ENCODE measurements around the gene COG2.
"Not testable (repeated sequence)": the region's sequence is repeated elsewhere in the genome, so short reads cannot be mapped to it uniquely, and the experiment has no call there.

COG2 gene

DNA sequence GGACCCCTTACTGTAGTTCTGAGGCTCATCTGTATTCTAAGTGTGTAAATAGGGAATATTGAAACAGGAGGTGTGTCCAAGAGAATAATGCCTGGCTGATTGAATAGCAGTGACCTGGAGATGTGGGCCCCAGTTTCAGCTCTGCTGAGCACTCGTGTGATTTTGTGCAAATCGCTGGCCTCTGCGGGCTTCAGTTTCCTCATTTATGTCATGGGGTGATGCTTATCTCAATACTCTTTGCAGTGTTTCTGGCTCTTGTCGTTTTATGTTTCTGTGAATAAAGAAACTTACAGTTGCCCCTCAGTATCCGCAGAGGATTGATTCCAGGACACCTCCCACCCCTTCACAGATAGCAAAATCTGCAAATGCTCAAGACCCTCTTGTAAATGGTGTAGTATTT is 5.0 kb downstream of the COG2 start:
- Histone ChIP-seq H3K4me3 (ENCODE audit: low read depth in 1 of 2, low read length in 2 of 2) (no peak overlapping the region), H3K27ac (ENCODE audit: low read length) (no peak overlapping the region), H3K9me3 (ENCODE audit: control insufficient read depth in 1 of 2, low read length in 2 of 2) (no peaks in the 10 kb centered on the region), H3K36me3 (ENCODE audit: control insufficient read depth in 1 of 2, insufficient read depth in 2 of 2, low read length in 2 of 2) (peaks cover 0 to 10% of the 10 kb centered on the region in 2 donors), H3K4me1 (ENCODE audit: control insufficient read depth in 1 of 2, insufficient read depth in 2 of 2, low read length in 2 of 2) (peaks cover 17 to 21% of the 10 kb centered on the region in 2 donors), H3K27me3 (ENCODE audit: low read depth, low read length) (no peaks in the 10 kb centered on the region)

DNA sequence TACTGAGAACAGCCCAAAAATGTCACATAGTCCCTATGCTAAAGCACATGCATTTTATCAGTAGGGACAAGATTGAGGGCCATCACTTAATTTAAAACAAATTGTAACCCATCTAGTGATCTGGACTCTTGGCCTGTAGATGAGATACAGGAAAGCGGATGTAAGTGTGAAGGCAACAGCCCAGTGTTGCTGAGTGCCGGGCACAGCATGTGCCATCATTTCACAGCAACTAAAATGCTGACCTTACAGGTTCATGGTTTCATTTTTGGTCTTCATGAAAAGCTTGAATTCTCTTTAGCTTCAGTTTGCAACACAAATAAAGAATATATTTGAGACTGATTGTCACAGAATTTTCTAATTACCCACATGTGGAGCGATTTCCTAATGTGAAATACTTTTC is 5.8 kb downstream of the COG2 start:
- Histone ChIP-seq H3K4me3 (ENCODE audit: low read depth in 1 of 2, low read length in 2 of 2) (no peak overlapping the region), H3K4me1 (ENCODE audit: control insufficient read depth in 1 of 2, insufficient read depth in 2 of 2, low read length in 2 of 2) (peaks cover 17 to 19% of the 10 kb centered on the region in 2 donors), H3K27ac (ENCODE audit: low read length) (no peak overlapping the region), H3K9me3 (ENCODE audit: control insufficient read depth in 1 of 2, low read length in 2 of 2) (no peaks in the 10 kb centered on the region), H3K36me3 (ENCODE audit: control insufficient read depth in 1 of 2, insufficient read depth in 2 of 2, low read length in 2 of 2) (peaks cover 0 to 10% of the 10 kb centered on the region in 2 donors), H3K27me3 (ENCODE audit: low read depth, low read length) (no peaks in the 10 kb centered on the region)

DNA sequence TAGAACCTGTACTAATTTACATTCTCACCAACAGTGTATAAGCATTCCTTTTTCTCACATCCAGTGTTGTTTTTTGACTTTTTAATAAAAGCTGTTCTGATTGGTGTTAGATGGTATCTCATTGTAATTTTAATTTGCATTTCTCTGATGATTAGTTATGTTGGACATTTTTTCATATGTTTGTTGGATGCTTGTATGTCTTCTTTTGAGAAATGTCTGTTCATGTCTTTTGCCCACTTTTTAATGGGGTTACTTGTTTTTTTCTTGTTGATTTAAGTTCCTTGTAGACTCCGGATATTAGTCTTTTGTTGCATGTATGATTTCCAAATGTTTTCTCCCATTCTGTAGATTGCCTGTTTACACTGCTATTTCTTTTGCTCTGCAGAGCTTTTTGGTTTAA is 8.0 kb downstream of the COG2 start:
- no peaks in the 10 kb centered on the region for H3K9me3 ChIP-seq (ENCODE audit: control insufficient read depth in 1 of 2, low read length in 2 of 2)
- peaks cover 0 to 10% of the 10 kb centered on the region in 2 donors for H3K36me3 ChIP-seq (ENCODE audit: control insufficient read depth in 1 of 2, insufficient read depth in 2 of 2, low read length in 2 of 2)
- H3K27ac ChIP-seq (ENCODE audit: low read length) = no peak overlapping the region
- no peaks in the 10 kb centered on the region for H3K4me1 ChIP-seq (ENCODE audit: control insufficient read depth in 1 of 2, insufficient read depth in 2 of 2, low read length in 2 of 2)
- no peaks in the 10 kb centered on the region for H3K27me3 ChIP-seq (ENCODE audit: low read depth, low read length)
- no peak overlapping the region for H3K4me3 ChIP-seq (ENCODE audit: low read depth in 1 of 2, low read length in 2 of 2)

DNA sequence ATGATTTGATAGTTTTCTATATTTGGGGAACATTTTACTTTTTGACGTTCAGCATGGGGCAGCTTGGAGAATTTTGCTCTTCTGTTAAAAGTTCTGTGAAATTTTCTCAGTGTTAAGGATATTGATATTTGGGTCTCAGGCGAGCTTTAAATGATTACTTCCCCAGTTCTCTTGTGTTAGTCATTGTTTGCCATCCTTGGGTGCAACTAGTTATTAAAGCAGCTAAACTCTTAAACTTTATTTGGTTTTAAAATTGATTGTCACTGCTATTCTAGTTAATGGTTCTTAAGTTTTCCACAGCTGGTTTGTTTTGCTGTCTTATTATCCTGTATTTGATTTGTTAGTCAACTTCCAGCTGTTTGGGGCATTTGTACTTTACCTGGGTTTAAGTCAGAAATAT is 9.0 kb downstream of the COG2 start:
- Histone ChIP-seq H3K36me3 (ENCODE audit: control insufficient read depth in 1 of 2, insufficient read depth in 2 of 2, low read length in 2 of 2) (peaks cover 0 to 7% of the 10 kb centered on the region in 2 donors), H3K27me3 (ENCODE audit: low read depth, low read length) (no peaks in the 10 kb centered on the region), H3K4me3 (ENCODE audit: low read depth in 1 of 2, low read length in 2 of 2) (no peak overlapping the region), H3K4me1 (ENCODE audit: control insufficient read depth in 1 of 2, insufficient read depth in 2 of 2, low read length in 2 of 2) (no peaks in the 10 kb centered on the region), H3K9me3 (ENCODE audit: control insufficient read depth in 1 of 2, low read length in 2 of 2) (no peaks in the 10 kb centered on the region), H3K27ac (ENCODE audit: low read length) (no peak overlapping the region)

DNA sequence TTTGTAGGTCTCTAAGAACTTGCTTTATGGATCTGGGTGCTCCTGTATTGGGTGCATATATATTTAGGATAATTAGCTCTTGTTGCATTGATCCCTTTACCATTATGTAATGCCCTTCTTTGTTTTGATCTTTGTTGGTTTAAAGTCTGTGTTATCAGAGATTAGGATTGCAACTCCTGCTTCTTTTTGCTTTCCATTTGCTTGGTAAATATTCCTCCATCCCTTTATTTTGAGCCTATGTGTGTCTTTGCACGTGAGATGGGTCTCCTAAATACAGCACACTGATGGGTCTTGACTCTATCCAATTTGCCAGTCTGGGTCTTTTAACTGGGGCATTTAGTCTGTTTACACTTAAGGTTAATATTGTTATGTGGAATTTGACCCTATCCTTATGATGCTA is 14.4 kb downstream of the COG2 start:
- not testable (repeated sequence) for H3K4me1 ChIP-seq (ENCODE audit: control insufficient read depth in 1 of 2, insufficient read depth in 2 of 2, low read length in 2 of 2); H3K27me3 ChIP-seq (ENCODE audit: low read depth, low read length); H3K27ac ChIP-seq (ENCODE audit: low read length); H3K9me3 ChIP-seq (ENCODE audit: control insufficient read depth in 1 of 2, low read length in 2 of 2); H3K4me3 ChIP-seq (ENCODE audit: low read depth in 1 of 2, low read length in 2 of 2)
- H3K36me3 ChIP-seq (ENCODE audit: control insufficient read depth in 1 of 2, insufficient read depth in 2 of 2, low read length in 2 of 2) = peaks cover 5 to 20% of the 10 kb centered on the region in 2 donors

DNA sequence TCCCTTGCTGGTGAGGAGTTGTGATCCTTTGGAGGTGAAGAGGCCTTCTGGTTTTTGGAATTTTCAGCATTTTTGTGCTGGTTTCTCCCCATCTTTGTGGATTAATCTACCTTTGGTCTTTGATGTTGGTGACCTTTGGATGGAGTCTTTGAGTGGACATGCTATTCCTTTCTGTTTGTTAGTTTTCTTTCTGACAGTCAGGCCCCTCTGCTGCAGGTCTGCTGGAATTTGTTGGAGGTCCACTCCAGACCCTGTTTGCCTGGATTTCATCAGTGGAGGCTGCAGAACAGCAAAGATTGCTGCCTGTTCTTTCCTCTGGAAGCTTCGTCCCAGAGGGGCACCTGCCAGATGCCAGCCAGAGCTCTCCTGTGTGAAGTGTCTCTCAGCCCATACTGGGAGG is 15.8 kb downstream of the COG2 start:
- not testable (repeated sequence) for H3K4me3 ChIP-seq (ENCODE audit: low read depth in 1 of 2, low read length in 2 of 2); H3K9me3 ChIP-seq (ENCODE audit: control insufficient read depth in 1 of 2, low read length in 2 of 2); H3K4me1 ChIP-seq (ENCODE audit: control insufficient read depth in 1 of 2, insufficient read depth in 2 of 2, low read length in 2 of 2); H3K27ac ChIP-seq (ENCODE audit: low read length); H3K27me3 ChIP-seq (ENCODE audit: low read depth, low read length)
- H3K36me3 ChIP-seq (ENCODE audit: control insufficient read depth in 1 of 2, insufficient read depth in 2 of 2, low read length in 2 of 2) = peaks cover 9 to 23% of the 10 kb centered on the region in 2 donors

DNA sequence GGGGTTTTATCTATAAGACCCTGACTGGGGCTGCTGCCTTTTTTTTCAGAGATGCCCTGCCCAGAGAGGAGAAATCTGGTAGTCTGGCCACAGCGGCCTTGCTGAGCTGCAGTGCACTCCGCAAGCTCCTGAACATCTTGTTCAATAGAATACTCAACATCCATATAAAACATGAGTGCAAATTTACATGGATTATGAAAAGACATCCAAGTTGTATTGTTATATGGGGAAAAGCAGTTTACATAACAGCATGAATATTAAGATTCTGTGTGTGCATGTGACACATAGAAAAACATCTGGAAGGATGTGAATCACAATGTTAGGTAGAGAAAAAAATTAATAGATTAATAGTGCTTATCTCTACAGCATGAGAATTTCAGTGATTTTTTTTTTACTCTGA is 16.4 kb downstream of the COG2 start:
- Histone ChIP-seq H3K27me3 (ENCODE audit: low read depth, low read length) (no peaks in the 10 kb centered on the region), H3K9me3 (ENCODE audit: control insufficient read depth in 1 of 2, low read length in 2 of 2) (no peaks in the 10 kb centered on the region), H3K4me1 (ENCODE audit: control insufficient read depth in 1 of 2, insufficient read depth in 2 of 2, low read length in 2 of 2) (no peaks in the 10 kb centered on the region), H3K4me3 (ENCODE audit: low read depth in 1 of 2, low read length in 2 of 2) (no peak overlapping the region), H3K36me3 (ENCODE audit: control insufficient read depth in 1 of 2, insufficient read depth in 2 of 2, low read length in 2 of 2) (peaks cover 13 to 27% of the 10 kb centered on the region in 2 donors), H3K27ac (ENCODE audit: low read length) (no peak overlapping the region)

DNA sequence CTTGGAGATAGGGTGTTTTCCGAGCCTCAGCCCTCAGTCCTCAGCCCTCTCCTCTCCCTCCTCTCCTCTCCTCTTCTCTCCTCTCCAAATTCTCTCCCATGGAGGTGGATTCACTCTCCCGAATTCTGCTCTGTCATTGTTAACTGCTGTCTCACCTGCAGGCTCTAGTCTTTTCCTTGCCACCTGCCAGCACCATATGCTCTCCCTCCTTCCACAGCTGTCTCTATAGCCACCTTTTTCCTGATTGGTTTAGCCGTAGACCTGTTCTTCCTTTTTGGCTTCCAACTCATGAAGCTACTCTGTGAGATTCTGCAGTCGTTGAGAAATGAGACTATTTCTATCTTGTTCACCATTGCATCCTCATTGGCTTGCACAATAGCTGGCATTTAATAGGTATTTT is 19.7 kb downstream of the COG2 start:
- Histone ChIP-seq H3K36me3 (ENCODE audit: control insufficient read depth in 1 of 2, insufficient read depth in 2 of 2, low read length in 2 of 2) (peaks cover 38 to 53% of the 10 kb centered on the region in 2 donors), H3K4me1 (ENCODE audit: control insufficient read depth in 1 of 2, insufficient read depth in 2 of 2, low read length in 2 of 2) (no peaks in the 10 kb centered on the region), H3K4me3 (ENCODE audit: low read depth in 1 of 2, low read length in 2 of 2) (no peak overlapping the region), H3K27ac (ENCODE audit: low read length) (no peak overlapping the region), H3K9me3 (ENCODE audit: control insufficient read depth in 1 of 2, low read length in 2 of 2) (no peaks in the 10 kb centered on the region), H3K27me3 (ENCODE audit: low read depth, low read length) (no peaks in the 10 kb centered on the region)

DNA sequence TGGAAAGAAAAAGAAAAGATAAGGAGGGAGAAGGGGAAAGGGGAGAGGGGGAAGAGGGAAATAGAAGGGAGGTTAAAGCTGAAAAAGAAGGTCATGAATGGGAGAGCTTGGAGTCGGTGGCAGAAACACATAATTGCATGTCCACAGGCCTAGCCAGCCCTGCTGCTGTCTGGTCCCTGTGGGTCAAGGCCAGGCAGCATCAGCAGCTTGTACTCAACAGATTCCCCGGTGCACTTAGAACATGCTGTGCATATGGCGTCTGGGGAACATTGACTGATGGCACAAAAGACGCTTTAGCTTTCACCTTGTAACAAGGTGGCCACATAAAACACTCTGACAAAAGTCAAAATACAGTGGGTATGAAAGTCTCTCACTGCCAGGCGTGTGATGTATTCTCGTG is 25.9 kb downstream of the COG2 start:
- Histone ChIP-seq H3K27ac (ENCODE audit: low read length) (no peak overlapping the region), H3K9me3 (ENCODE audit: control insufficient read depth in 1 of 2, low read length in 2 of 2) (no peaks in the 10 kb centered on the region), H3K36me3 (ENCODE audit: control insufficient read depth in 1 of 2, insufficient read depth in 2 of 2, low read length in 2 of 2) (peaks cover 74 to 78% of the 10 kb centered on the region in 2 donors), H3K4me1 (ENCODE audit: control insufficient read depth in 1 of 2, insufficient read depth in 2 of 2, low read length in 2 of 2) (no peaks in the 10 kb centered on the region), H3K27me3 (ENCODE audit: low read depth, low read length) (no peaks in the 10 kb centered on the region), H3K4me3 (ENCODE audit: low read depth in 1 of 2, low read length in 2 of 2) (no peak overlapping the region)

DNA sequence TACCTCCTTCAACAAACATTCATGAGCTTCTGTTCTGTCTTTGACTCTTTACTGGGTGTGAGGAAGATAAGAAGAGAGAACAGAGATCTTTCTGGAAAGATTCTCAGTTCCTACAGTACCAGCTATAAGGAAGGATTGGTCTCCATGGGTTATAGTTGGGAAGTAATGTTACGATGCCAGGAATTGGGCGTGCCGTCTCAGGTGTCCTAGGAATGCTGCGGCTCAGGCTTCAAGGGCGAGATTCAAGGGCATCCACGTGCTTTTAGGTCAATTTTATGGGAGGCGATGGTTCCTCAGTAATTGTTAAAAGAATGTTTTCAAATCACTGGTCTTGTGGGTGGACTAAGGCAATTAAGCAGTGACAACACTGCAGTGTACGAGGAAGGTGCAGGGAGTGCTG is 27.3 kb downstream of the COG2 start:
- Histone ChIP-seq H3K27ac (ENCODE audit: low read length) (no peak overlapping the region), H3K9me3 (ENCODE audit: control insufficient read depth in 1 of 2, low read length in 2 of 2) (no peaks in the 10 kb centered on the region), H3K36me3 (ENCODE audit: control insufficient read depth in 1 of 2, insufficient read depth in 2 of 2, low read length in 2 of 2) (peaks cover 71 to 72% of the 10 kb centered on the region in 2 donors), H3K27me3 (ENCODE audit: low read depth, low read length) (no peaks in the 10 kb centered on the region), H3K4me3 (ENCODE audit: low read depth in 1 of 2, low read length in 2 of 2) (no peak overlapping the region), H3K4me1 (ENCODE audit: control insufficient read depth in 1 of 2, insufficient read depth in 2 of 2, low read length in 2 of 2) (no peaks in the 10 kb centered on the region)

DNA sequence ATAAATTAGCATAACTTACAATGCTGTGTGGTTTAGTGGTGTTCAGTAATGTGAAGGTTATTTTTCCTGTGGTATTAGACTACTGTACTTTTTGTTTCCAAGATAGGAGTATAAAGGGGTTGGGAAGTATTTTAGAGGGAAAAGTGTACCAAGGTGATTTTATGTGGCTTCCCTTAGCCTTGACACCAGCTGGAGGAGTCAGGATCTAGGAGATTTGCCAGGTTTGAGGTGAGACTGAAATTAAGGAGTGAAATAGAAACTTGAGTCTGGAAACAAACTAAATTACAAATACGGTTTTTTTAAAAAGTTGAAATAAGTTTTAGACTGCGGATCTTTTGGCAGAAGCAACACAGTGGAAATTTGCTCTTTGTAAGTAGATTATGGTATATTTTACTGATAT is 32.3 kb downstream of the COG2 start:
- Histone ChIP-seq H3K4me1 (ENCODE audit: control insufficient read depth in 1 of 2, insufficient read depth in 2 of 2, low read length in 2 of 2) (no peaks in the 10 kb centered on the region), H3K9me3 (ENCODE audit: control insufficient read depth in 1 of 2, low read length in 2 of 2) (no peaks in the 10 kb centered on the region), H3K4me3 (ENCODE audit: low read depth in 1 of 2, low read length in 2 of 2) (no peak overlapping the region), H3K27me3 (ENCODE audit: low read depth, low read length) (no peaks in the 10 kb centered on the region), H3K36me3 (ENCODE audit: control insufficient read depth in 1 of 2, insufficient read depth in 2 of 2, low read length in 2 of 2) (peaks cover 60% of the 10 kb centered on the region in 2 donors), H3K27ac (ENCODE audit: low read length) (no peak overlapping the region)

DNA sequence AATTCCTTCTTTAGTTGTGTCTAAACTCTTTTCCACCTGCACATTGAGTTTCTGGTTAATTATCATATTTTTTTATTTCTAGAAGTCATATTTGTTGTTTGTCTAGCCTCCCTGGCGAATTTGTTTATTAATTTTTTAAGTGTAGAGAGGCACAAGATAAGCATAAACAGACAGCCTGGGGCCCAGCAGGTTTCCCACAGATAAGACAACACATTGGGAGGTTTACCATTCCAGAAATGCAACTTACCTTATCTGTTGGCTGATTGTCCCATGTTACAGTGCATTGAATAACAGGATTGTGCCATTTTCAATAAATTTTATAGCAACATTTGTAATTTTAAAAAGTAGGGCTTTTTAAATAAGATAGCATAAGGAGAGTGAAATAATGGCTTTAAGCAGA is 34.9 kb downstream of the COG2 start:
- no peak overlapping the region for H3K27ac ChIP-seq (ENCODE audit: low read length)
- peaks cover 0 to 9% of the 10 kb centered on the region in 2 donors for H3K4me1 ChIP-seq (ENCODE audit: control insufficient read depth in 1 of 2, insufficient read depth in 2 of 2, low read length in 2 of 2)
- no peaks in the 10 kb centered on the region for H3K9me3 ChIP-seq (ENCODE audit: control insufficient read depth in 1 of 2, low read length in 2 of 2)
- H3K27me3 ChIP-seq (ENCODE audit: low read depth, low read length) = no peaks in the 10 kb centered on the region
- H3K36me3 ChIP-seq (ENCODE audit: control insufficient read depth in 1 of 2, insufficient read depth in 2 of 2, low read length in 2 of 2) = peaks cover 42 to 43% of the 10 kb centered on the region in 2 donors
- no peak overlapping the region for H3K4me3 ChIP-seq (ENCODE audit: low read depth in 1 of 2, low read length in 2 of 2)

Data from muscle layer of duodenum (tissue), 2 donors.